Mesenchymal stem cell (in vitro differentiated cells and primary cell): Measurements from ENCODE around the gene ANO4.

Experiments
- DNase-seq: peaks from one replicate; pipeline ENCODE4 v3.0.0-alpha.2; 2013
- H2AFZ ChIP-seq: one replicate; pipeline ENCODE4 v1.6.1; 2013; ENCODE audit warnings: low read depth, mild to moderate bottlenecking, control low read depth, inconsistent platforms, low read length, moderate library complexity
- H2AK5ac ChIP-seq: 2 replicates; pipeline ENCODE4 v1.6.1; 2013; ENCODE audit warnings: low read length, moderate library complexity, mild to moderate bottlenecking, inconsistent platforms; ENCODE audit not compliant: severe bottlenecking
- H2BK120ac ChIP-seq: one replicate; pipeline ENCODE4 v1.6.1; 2013; ENCODE audit warnings: low read depth, mild to moderate bottlenecking, inconsistent platforms, low read length, moderate library complexity
- H2BK12ac ChIP-seq, 2 experiments: one replicate each; pipeline ENCODE4 v1.6.1; 2013; ENCODE audit warnings: inconsistent platforms in 2 of 2, low read length in 2 of 2, mild to moderate bottlenecking in 2 of 2, moderate library complexity in 2 of 2, control low read depth in 1 of 2
- H2BK15ac ChIP-seq: one replicate; pipeline ENCODE4 v1.6.1; 2013; ENCODE audit warnings: mild to moderate bottlenecking, low read depth, inconsistent platforms; ENCODE audit not compliant: poor library complexity, severe bottlenecking
- H2BK5ac ChIP-seq: 2 replicates; pipeline ENCODE4 v1.6.1; 2013; ENCODE audit warnings: low read depth, mild to moderate bottlenecking, low read length, control low read depth, inconsistent platforms; ENCODE audit not compliant: poor library complexity, severe bottlenecking
- H3K14ac ChIP-seq, 2 experiments: one replicate each; pipeline ENCODE4 v1.6.1; 2013; ENCODE audit warnings: inconsistent platforms in 2 of 2, low read length in 2 of 2, control low read depth in 1 of 2, mild to moderate bottlenecking in 1 of 2, moderate library complexity in 1 of 2
- H3K18ac ChIP-seq, 2 experiments: one replicate each; pipeline ENCODE4 v1.6.1; 2013; ENCODE audit warnings: inconsistent platforms in 2 of 2, low read length in 2 of 2, control low read depth in 1 of 2, low read depth in 1 of 2, mild to moderate bottlenecking in 1 of 2
- H3K23ac ChIP-seq, 2 experiments: one replicate each; pipeline ENCODE4 v1.6.1; 2013; ENCODE audit warnings: inconsistent platforms in 2 of 2, low read length in 2 of 2, mild to moderate bottlenecking in 2 of 2, moderate library complexity in 2 of 2, control low read depth in 1 of 2
- H3K27ac ChIP-seq: 2 replicates; pipeline ENCODE4 v1.5.1; 2013; ENCODE audit warnings: mild to moderate bottlenecking, moderate library complexity, low read length, control low read depth, inconsistent platforms; ENCODE audit not compliant: poor library complexity, severe bottlenecking
- H3K27me3 ChIP-seq, 2 experiments: 2 replicates each; pipeline versions ENCODE4 v1.6.1 to v1.7.0; 2013; ENCODE audit warnings: low read length in 2 of 2, mild to moderate bottlenecking in 2 of 2, moderate library complexity in 2 of 2, control low read depth in 1 of 2, inconsistent platforms in 1 of 2; ENCODE audit not compliant: control insufficient read depth in 1 of 2, insufficient read depth in 1 of 2
- H3K36me3 ChIP-seq, 2 experiments: 2 replicates each; pipeline versions ENCODE4 v1.6.1 to v1.7.0; 2013; ENCODE audit warnings: low read length in 2 of 2, control low read depth in 1 of 2, inconsistent platforms in 1 of 2, low read depth in 1 of 2, mild to moderate bottlenecking in 1 of 2; ENCODE audit not compliant: insufficient read depth in 2 of 2, control insufficient read depth in 1 of 2
- H3K4ac ChIP-seq, 2 experiments: one replicate each; pipeline ENCODE4 v1.6.1; 2013; ENCODE audit warnings: inconsistent platforms in 2 of 2, low read length in 2 of 2, mild to moderate bottlenecking in 2 of 2, moderate library complexity in 2 of 2, control low read depth in 1 of 2, low read depth in 1 of 2
- H3K4me1 ChIP-seq: 2 replicates; pipeline ENCODE4 v1.6.1; 2013; ENCODE audit warnings: low read depth, low read length, control low read depth; ENCODE audit not compliant: control insufficient read depth, insufficient read depth
- H3K4me2 ChIP-seq: 2 replicates; pipeline ENCODE4 v1.6.1; 2013; ENCODE audit warnings: low read length, mild to moderate bottlenecking, inconsistent platforms; ENCODE audit not compliant: poor library complexity, severe bottlenecking
- H3K4me3 ChIP-seq, 2 experiments: 2 replicates each; pipeline versions ENCODE4 v1.5.1 to v1.7.0; 2013; ENCODE audit warnings: low read length in 2 of 2, mild to moderate bottlenecking in 2 of 2, control low read depth in 1 of 2, low read depth in 1 of 2; ENCODE audit not compliant: insufficient read depth in 1 of 2
- H3K79me1 ChIP-seq: replicated peaks from 2 replicates; pipeline ENCODE4 v1.6.1; 2013; ENCODE audit warnings: mild to moderate bottlenecking, control low read depth, low read length, inconsistent platforms; ENCODE audit not compliant: poor library complexity, severe bottlenecking
- H3K9ac ChIP-seq: 2 replicates; pipeline ENCODE4 v1.7.0; 2013; ENCODE audit warnings: mild to moderate bottlenecking, low read length, moderate library complexity
- H3K9me3 ChIP-seq: 2 replicates; pipeline ENCODE4 v1.7.0; 2013; ENCODE audit warnings: mild to moderate bottlenecking, low read length; ENCODE audit not compliant: control insufficient read depth
- H4K8ac ChIP-seq: one replicate; pipeline ENCODE4 v1.6.1; 2013; ENCODE audit warnings: inconsistent platforms, mild to moderate bottlenecking, low read length, moderate library complexity
- H4K91ac ChIP-seq: one replicate; pipeline ENCODE4 v1.6.1; 2013; ENCODE audit warnings: mild to moderate bottlenecking, low read length, inconsistent platforms
- WGBS: methylation state at CpG from one replicate; pipeline ENCODE4 v1.1.7; 2013; ENCODE audit warnings: mixed read lengths; 5-methylcytosine and 5-hydroxymethylcytosine counted together

The ANO4 gene

GRCh38 chr12:101042211-101042610, 247.6 kb downstream of the ANO4 start:
- DNase-seq = no peak
- H2BK120ac ChIP-seq = no peak overlapping the region
- no peak overlapping the region for H3K23ac ChIP-seq
- H3K27me3 ChIP-seq = no peaks in the 10 kb centered on the region
- no peak overlapping the region for H4K91ac ChIP-seq
- no peak overlapping the region for H3K4ac ChIP-seq
- no peak overlapping the region for H2AFZ ChIP-seq
- H3K27ac ChIP-seq = no peak overlapping the region
- no peak overlapping the region for H2AK5ac ChIP-seq
- no peak overlapping the region for H3K18ac ChIP-seq
- no peaks in the 10 kb centered on the region for H3K79me1 ChIP-seq
- H3K9me3 ChIP-seq = no peaks in the 10 kb centered on the region
- H2BK5ac ChIP-seq = no peak overlapping the region
- no peaks in the 10 kb centered on the region for H3K4me1 ChIP-seq
- H3K4me3 ChIP-seq = no peak overlapping the region
- WGBS = 97% methylated on average over 7 of the region's 8 CpGs
- no peak overlapping the region for H3K9ac ChIP-seq
- no peak overlapping the region for H3K4me2 ChIP-seq
- no peaks in the 10 kb centered on the region for H3K36me3 ChIP-seq
- no peak overlapping the region for H3K14ac ChIP-seq
- H2BK12ac ChIP-seq = no peak overlapping the region
- no peak overlapping the region for H2BK15ac ChIP-seq
- no peak overlapping the region for H4K8ac ChIP-seq

GRCh38 chr12:101044512-101045059, 250.0 kb downstream of the ANO4 start:
- H3K79me1 ChIP-seq = no peaks in the 10 kb centered on the region
- H2AFZ ChIP-seq = no peak overlapping the region
- no peaks in the 10 kb centered on the region for H3K4me1 ChIP-seq
- no peak overlapping the region for H4K8ac ChIP-seq
- H2BK120ac ChIP-seq = no peak overlapping the region
- no peaks in the 10 kb centered on the region for H3K9me3 ChIP-seq
- H3K4ac ChIP-seq = no peak overlapping the region
- WGBS = 91% methylated on average over 2 of the region's 2 CpGs
- no peaks in the 10 kb centered on the region for H3K36me3 ChIP-seq
- no peak overlapping the region for H2BK15ac ChIP-seq
- H3K14ac ChIP-seq = no peak overlapping the region
- H3K23ac ChIP-seq = no peak overlapping the region
- no peak overlapping the region for H3K18ac ChIP-seq
- DNase-seq = no peak
- H2AK5ac ChIP-seq = no peak overlapping the region
- H3K27me3 ChIP-seq = no peaks in the 10 kb centered on the region
- no peak overlapping the region for H3K4me3 ChIP-seq
- peak overlapping the region; percentile 17 for H3K9ac ChIP-seq
- no peak overlapping the region for H3K4me2 ChIP-seq
- H3K27ac ChIP-seq = no peak overlapping the region
- no peak overlapping the region for H4K91ac ChIP-seq
- no peak overlapping the region for H2BK12ac ChIP-seq
- H2BK5ac ChIP-seq = no peak overlapping the region

GRCh38 chr12:101045486-101046464, 251.2 kb downstream of the ANO4 start:
- WGBS = 79% methylated on average over 7 of the region's 7 CpGs
- H2BK12ac ChIP-seq = no peak overlapping the region
- no peaks in the 10 kb centered on the region for H3K4me1 ChIP-seq
- H3K4me3 ChIP-seq = no peak overlapping the region
- no peak overlapping the region for H3K27ac ChIP-seq
- no peak overlapping the region for H3K14ac ChIP-seq
- no peak for DNase-seq
- H4K91ac ChIP-seq = no peak overlapping the region
- H3K79me1 ChIP-seq = no peaks in the 10 kb centered on the region
- H2AK5ac ChIP-seq = no peak overlapping the region
- no peak overlapping the region for H3K4ac ChIP-seq
- no peaks in the 10 kb centered on the region for H3K27me3 ChIP-seq
- no peak overlapping the region for H2BK15ac ChIP-seq
- H3K9me3 ChIP-seq = no peaks in the 10 kb centered on the region
- no peak overlapping the region for H2BK5ac ChIP-seq
- no peak overlapping the region for H2BK120ac ChIP-seq
- no peaks in the 10 kb centered on the region for H3K36me3 ChIP-seq
- H3K4me2 ChIP-seq = no peak overlapping the region
- no peak overlapping the region for H3K18ac ChIP-seq
- peak overlapping the region; percentile 17 for H3K9ac ChIP-seq
- no peak overlapping the region for H3K23ac ChIP-seq
- H4K8ac ChIP-seq = no peak overlapping the region
- no peak overlapping the region for H2AFZ ChIP-seq

GRCh38 chr12:101047652-101048051, 253.1 kb downstream of the ANO4 start:
- Histone ChIP-seq H3K18ac (no peak overlapping the region), H3K4me3 (no peak overlapping the region), H2BK120ac (no peak overlapping the region), H4K91ac (no peak overlapping the region), H3K14ac (no peak overlapping the region), H3K9me3 (no peaks in the 10 kb centered on the region), H2AFZ (no peak overlapping the region), H3K23ac (no peak overlapping the region), H3K9ac (no peak overlapping the region), H3K4ac (no peak overlapping the region), H3K27me3 (no peaks in the 10 kb centered on the region), H3K79me1 (no peaks in the 10 kb centered on the region), H3K4me1 (no peaks in the 10 kb centered on the region), H4K8ac (no peak overlapping the region), H3K27ac (no peak overlapping the region), H2BK5ac (no peak overlapping the region), H2BK12ac (no peak overlapping the region), H2BK15ac (no peak overlapping the region), H2AK5ac (no peak overlapping the region), H3K4me2 (no peak overlapping the region), H3K36me3 (no peaks in the 10 kb centered on the region)
- DNase-seq = no peak
- WGBS = no CpG with 5 or more reads among the region's 1 CpG
